Keratinocyte (primary cell): ENCODE data around the gene DIS3L2. TPM values are rescaled to one million over a fixed set of nuclear protein-coding genes. Genes with fewer than 3 reads are reported as not detected.

Experiments used
- DNase-seq: peaks from one replicate; pipeline ENCODE4 v3.0.0-alpha.2; 2011; ENCODE audit warnings: low read depth, missing footprints, low spot score
- FAIRE-seq: peaks from 2 replicates; lab custom pipeline; 2011; peaks lifted over from hg19 to GRCh38; lab: Jason Lieb, UNC
- H2AFZ ChIP-seq: 2 replicates; pipeline ENCODE4 v1.6.0; 2012; ENCODE audit warnings: low read length, control low read depth, inconsistent platforms; ENCODE audit not compliant: control insufficient read depth
- H3K27ac ChIP-seq: 2 replicates; pipeline ENCODE4 v1.5.1; 2011; ENCODE audit warnings: low read length; ENCODE audit not compliant: control insufficient read depth, insufficient read depth
- H3K27me3 ChIP-seq: 3 replicates; pipeline ENCODE4 v1.6.0; 2011; ENCODE audit warnings: low read length; ENCODE audit not compliant: control insufficient read depth, insufficient read depth; ENCODE audit errors: extremely low read depth
- H3K36me3 ChIP-seq, 2 experiments: 2 replicates in 1 of 2; 3 replicates in 1 of 2; pipeline ENCODE4 v1.5.1; 2011; ENCODE audit warnings: low read length in 2 of 2, mild to moderate bottlenecking in 1 of 2; ENCODE audit not compliant: control insufficient read depth in 2 of 2, insufficient read depth in 2 of 2; ENCODE audit errors: extremely low read depth in 1 of 2
- H3K4me1 ChIP-seq: 3 replicates; pipeline ENCODE4 v1.5.1; 2011; ENCODE audit warnings: low read length; ENCODE audit not compliant: control insufficient read depth, insufficient read depth; ENCODE audit errors: extremely low read depth
- H3K4me2 ChIP-seq: 3 replicates; pipeline ENCODE4 v1.6.0; 2011; ENCODE audit warnings: low read depth, low read length; ENCODE audit not compliant: control insufficient read depth, insufficient read depth; ENCODE audit errors: extremely low read depth
- H3K4me3 ChIP-seq, 3 experiments: fragments of 200-600 bp in 1 of 3; sonication (generic) in 1 of 3; 2 replicates in 2 of 3; 3 replicates in 1 of 3; pipeline ENCODE4 v1.5.1; 2011 to 2016; ENCODE audit warnings: low read length in 3 of 3, mild to moderate bottlenecking in 3 of 3, control low read depth in 2 of 3, inconsistent platforms in 1 of 3, low read depth in 1 of 3, mixed read lengths in 1 of 3, mixed run types in 1 of 3, moderate library complexity in 1 of 3; ENCODE audit not compliant: control insufficient read depth in 2 of 3, insufficient read depth in 2 of 3; ENCODE audit errors: extremely low read depth in 1 of 3
- H3K79me2 ChIP-seq: 2 replicates; pipeline ENCODE4 v1.6.0; 2012; ENCODE audit warnings: low read length; ENCODE audit not compliant: control insufficient read depth, insufficient read depth
- H3K9ac ChIP-seq: 3 replicates; pipeline ENCODE4 v1.6.0; 2011; ENCODE audit warnings: low read length; ENCODE audit not compliant: control insufficient read depth, insufficient read depth; ENCODE audit errors: extremely low read depth
- H3K9me1 ChIP-seq: 3 replicates; pipeline ENCODE4 v1.6.0; 2011; ENCODE audit warnings: low read length; ENCODE audit not compliant: control insufficient read depth, insufficient read depth; ENCODE audit errors: extremely low read depth
- H3K9me3 ChIP-seq: 2 replicates; pipeline ENCODE4 v1.5.1; 2012; ENCODE audit warnings: low read depth, low read length; ENCODE audit not compliant: control insufficient read depth
- H4K20me1 ChIP-seq: 3 replicates; pipeline ENCODE4 v1.6.0; 2011; ENCODE audit warnings: low read length; ENCODE audit not compliant: control insufficient read depth, insufficient read depth; ENCODE audit errors: extremely low read depth
- CTCF ChIP-seq, 3 experiments: IDR thresholded peaks in 1 of 3; conservative IDR thresholded peaks in 1 of 3; optimal IDR thresholded peaks in 1 of 3; 2 replicates in 2 of 3; 3 replicates in 1 of 3; pipeline versions ENCODE3 to v1.5.1; 2011; ENCODE audit warnings: low read length in 3 of 3, mild to moderate bottlenecking in 3 of 3, moderate library complexity in 2 of 3, control low read depth in 1 of 3, inconsistent platforms in 1 of 3; ENCODE audit not compliant: insufficient read depth in 2 of 3; ENCODE audit errors: extremely low read depth in 1 of 3
- EZH2 ChIP-seq: IDR thresholded peaks from one replicate; pipeline ENCODE4 v1.6.1; 2012; ENCODE audit warnings: inconsistent platforms, mild to moderate bottlenecking, low read length, moderate library complexity
- dilution Hi-C: fragments of 300-500 bp; cut with MboI; formaldehyde crosslinking; loops from one replicate; pipeline ENCODE4 v1.7.0; 2020; ENCODE audit warnings: low sequenced_read_pairs; ENCODE audit not compliant: extremely low pct_ligation_motif_present
- polyA plus RNA-seq, 5 experiments: library from polyadenylated mRNA; depleted of rRNA in 3 of 5; stranded (reverse) in 3 of 5; stranded (forward) in 1 of 5; unstranded in 1 of 5; fragments of >200 nt; gene quantifications; 1 replicate in 1 of 5; 2 replicates in 3 of 5; 3 replicates in 1 of 5; pipeline versions ENCODE4 v1.2.1 to v1.2.3, GENCODE V29; 2011 to 2012; ENCODE audit warnings: missing spikeins in 2 of 5, low read depth in 1 of 5, low replicate concordance in 1 of 5

DIS3L2 gene
- polyA plus RNA-seq, 1 donor (not counting 4 experiments of a cell fraction or from before 2014, with no cell fraction given), result 8.6 TPM

- H4K20me1 ChIP-seq, result no peaks in the 10 kb centered on the region
- H3K27ac ChIP-seq, result no peak overlapping the region
- peaks cover 0 to 5% of the 10 kb centered on the region in 2 experiments for H3K36me3 ChIP-seq
- H3K79me2 ChIP-seq, result no peaks in the 10 kb centered on the region
- H2AFZ ChIP-seq, result no peak overlapping the region
- H3K4me1 ChIP-seq, result no peaks in the 10 kb centered on the region
- H3K4me2 ChIP-seq, result no peak overlapping the region
- H3K9me3 ChIP-seq, result no peaks in the 10 kb centered on the region
- FAIRE-seq (no peak), DNase-seq (no peak)
- no peak for TF ChIP-seq EZH2
- no peak for TF ChIP-seq CTCF (optimal IDR thresholded peaks at IDR 0.05 in 1 of 3, IDR thresholded peaks at IDR 0.05 in 1 of 3, conservative IDR thresholded peaks at IDR 0.05 in 1 of 3; ENCODE audit: extremely low read depth in 1 of 3, insufficient read depth in 2 of 3, low read length in 3 of 3)
- no peak overlapping the region for H3K4me3 ChIP-seq
- dilution Hi-C loops, result no loop called here
- no peaks in the 10 kb centered on the region for H3K27me3 ChIP-seq
- no peaks in the 10 kb centered on the region for H3K9me1 ChIP-seq
- H3K9ac ChIP-seq, result no peak overlapping the region
These were observed 162.8 kb downstream of the DIS3L2 start for GRCh38 chr2:232124309-232124708.

GRCh38 chr2:232126301-232127099 lies 165.0 kb downstream of the DIS3L2 start:
- TF ChIP-seq CTCF (optimal IDR thresholded peaks at IDR 0.05 in 1 of 3, IDR thresholded peaks at IDR 0.05 in 1 of 3, conservative IDR thresholded peaks at IDR 0.05 in 1 of 3; ENCODE audit: extremely low read depth in 1 of 3, insufficient read depth in 2 of 3, low read length in 3 of 3) (no peak), EZH2 (no peak)
- Histone ChIP-seq H3K9me3 (no peaks in the 10 kb centered on the region), H4K20me1 (no peaks in the 10 kb centered on the region), H3K4me3 (no peak overlapping the region), H3K4me1 (no peaks in the 10 kb centered on the region), H3K4me2 (no peak overlapping the region), H3K36me3 (peaks cover 0 to 1% of the 10 kb centered on the region in 2 experiments), H3K27ac (no peak overlapping the region), H2AFZ (no peak overlapping the region), H3K79me2 (no peaks in the 10 kb centered on the region), H3K9ac (no peak overlapping the region), H3K9me1 (no peaks in the 10 kb centered on the region), H3K27me3 (no peaks in the 10 kb centered on the region)
- no peak for FAIRE-seq
- dilution Hi-C loops, result no loop called here
- DNase-seq, result no peak
